Endothelial cell of hepatic sinusoid (primary cell): ENCODE results near the gene G6PC3.

Experiments
- in situ Hi-C: cut with HindIII; loops from 2 replicates; pipeline ENCODE4 v1.10.0; 2017; ENCODE audit warnings: low sequenced_read_pairs

Gene G6PC3

DNA sequence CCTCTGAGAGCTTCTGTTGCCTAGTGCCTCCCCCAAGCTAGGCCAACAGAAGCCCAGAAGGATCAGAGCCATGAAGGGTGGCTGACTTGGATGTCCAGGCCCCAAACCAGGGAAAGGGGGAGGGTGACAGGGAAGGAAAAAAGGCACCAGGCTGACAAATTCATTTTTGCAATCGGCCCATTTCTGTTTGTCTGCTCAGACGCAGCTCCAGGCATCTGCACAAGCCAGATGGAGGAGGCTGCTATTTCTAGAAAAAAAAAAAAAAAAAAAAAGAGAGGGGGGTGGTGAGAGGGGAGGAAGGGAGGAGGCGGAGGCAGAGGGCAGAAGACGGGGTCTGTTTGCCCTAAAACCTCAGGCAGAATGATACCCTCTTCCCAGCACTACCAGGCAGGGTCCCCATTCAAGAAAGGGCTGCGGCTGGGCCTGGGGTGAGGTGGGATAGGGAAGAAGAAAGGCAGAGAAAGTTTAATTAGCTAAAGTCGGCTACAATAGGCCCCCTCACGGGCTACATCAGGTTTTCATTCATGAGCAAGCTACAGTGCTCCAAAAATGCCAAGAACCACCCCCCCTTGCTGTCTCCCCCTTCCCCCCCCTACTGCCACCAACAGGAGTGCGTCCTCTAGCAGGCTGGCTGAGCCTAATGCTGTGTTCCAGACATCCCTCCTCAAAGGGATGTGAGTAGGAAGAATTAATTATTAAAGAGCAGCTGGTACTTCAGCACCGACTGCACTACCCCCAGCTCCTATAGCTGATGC, 50.5 kb downstream of the G6PC3 start:
- in situ Hi-C loops, result no loop called here

DNA sequence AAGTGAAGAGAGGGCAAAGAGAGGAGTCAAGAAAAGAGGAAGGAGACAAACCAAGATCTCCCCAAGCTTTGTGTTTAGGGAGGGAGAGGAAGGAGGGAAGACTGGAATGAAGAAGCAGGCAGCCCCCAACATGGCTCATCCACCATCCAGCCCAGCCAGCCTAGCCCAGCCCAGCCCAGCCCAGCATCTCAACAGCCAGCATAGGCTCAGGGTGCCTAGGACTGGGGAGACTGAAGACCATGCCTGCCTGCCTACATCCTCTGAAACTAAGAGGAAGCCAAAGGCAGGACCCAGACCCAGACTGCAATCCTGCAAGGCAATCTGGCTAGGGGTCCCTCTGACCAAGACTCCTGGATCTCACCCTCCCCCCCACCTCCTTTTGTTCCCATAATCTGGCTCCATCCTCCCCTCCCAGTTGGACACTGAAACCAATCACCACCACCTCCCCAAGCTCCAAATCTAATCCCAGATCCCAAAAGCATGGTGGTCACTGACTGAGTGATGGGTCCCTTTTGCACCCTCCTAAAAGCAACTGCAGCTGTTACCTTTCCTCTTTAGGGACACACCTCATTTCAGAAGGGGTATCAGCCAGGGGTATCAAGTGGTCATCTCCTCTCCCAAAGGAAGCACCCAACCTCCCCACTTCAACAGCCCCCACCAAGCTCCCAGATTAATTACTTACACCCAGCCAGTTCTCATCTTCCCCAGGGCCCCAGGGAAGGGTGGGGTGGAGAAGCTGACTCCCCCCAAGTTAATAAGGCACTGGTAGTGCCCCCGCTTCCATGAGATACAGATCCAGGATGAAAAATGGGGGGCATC, 51.7 kb downstream of the G6PC3 start:
- in situ Hi-C loops, result no loop called here

DNA sequence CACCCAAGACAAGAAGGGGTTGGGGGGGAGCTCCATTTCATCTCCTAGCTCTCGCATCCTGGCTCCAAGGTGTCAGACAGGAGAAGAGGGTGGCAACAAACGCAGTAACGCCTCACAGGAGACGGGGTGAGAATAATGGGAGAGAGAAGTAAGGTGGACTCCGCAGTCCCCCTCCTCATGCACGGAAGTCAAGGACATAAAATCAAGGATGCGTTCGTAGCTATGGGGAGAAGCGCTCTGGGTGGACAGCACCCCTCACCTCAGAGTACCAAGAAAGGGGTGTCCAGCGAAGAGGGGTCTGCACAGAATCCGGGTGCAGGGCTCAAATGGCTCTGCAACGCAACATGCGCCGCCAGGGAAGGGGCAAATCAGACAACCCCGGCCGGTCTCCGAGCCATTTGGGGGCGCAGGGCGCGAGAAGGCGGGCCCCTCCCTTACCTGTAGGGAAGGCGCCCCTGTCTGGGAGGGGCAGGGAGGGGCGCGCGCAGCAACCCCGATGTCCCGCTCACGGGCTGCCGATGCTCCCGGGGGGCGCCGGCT, 52.4 kb downstream of the G6PC3 start:
- in situ Hi-C loops, result no loop called here

DNA sequence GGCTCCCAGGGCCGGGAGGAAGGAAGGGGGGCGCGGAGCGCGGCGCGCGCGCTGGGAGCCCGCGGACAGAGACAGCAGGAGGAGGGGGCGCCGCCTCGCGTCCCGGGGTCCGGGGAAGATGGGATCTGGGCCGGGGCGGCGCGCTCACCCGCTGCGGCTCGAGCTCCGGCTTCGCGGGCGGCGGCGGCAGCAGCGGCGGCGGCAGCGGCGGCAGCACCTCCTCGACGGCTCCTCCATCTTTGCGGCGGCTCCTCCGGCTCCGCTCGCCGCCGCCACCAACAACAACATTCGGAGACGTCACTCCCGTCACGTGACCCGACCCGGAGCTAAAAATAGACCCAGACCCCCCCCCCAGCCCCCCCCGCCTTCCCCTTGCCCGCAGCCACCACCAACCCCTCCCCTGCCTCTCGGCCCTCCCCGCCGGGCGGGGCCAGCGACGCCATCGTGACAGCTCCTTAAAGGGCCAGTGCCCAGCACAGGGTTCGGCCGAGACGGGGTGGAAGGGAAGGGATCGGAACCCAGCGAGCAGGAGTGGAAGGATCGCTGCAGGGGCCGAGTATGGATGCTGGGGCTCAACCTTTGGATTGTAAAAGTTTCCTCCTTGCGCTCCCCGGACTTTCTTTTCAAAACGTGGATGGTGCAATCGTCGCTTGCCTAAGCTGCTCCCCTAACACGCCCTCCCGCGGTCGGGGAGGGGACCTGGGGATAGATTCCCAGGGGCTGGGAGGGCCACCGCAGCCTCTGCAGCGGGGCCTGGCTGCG, 53.0 kb downstream of the G6PC3 start, which contains the start of gene HDAC5:
HDAC5 (minus strand) TSS at position 286 of the 762 bp plus-strand sequence. CDS start 6,126 bp downstream, outside the sequence.
- in situ Hi-C loops, result no loop called here

DNA sequence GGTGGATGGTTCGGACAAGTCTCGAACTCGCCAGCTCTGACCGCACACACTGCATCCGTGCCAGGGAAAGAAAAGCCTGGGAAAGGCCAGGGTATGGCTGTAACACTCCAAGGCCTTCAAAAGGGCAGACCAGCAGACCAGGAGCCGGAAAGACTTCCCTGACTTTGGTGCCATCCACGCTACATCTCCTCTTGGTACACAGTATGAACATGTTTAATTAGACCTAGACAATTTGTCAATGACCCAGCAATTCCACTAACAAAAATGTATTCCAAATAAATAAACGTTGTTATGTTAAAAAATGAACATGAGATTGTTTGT, 53.5 kb downstream of the G6PC3 start:
- in situ Hi-C loops, result no loop called here
